ENCODE results near the gene CCL8.
A peak's percentile ranks its signal among the peaks of the same experiment; 100 is the strongest.
"Not testable (repeated sequence)": the region's sequence is repeated elsewhere in the genome, so short reads cannot be mapped to it uniquely, and the experiment has no call there.

CCL8 gene

DNA sequence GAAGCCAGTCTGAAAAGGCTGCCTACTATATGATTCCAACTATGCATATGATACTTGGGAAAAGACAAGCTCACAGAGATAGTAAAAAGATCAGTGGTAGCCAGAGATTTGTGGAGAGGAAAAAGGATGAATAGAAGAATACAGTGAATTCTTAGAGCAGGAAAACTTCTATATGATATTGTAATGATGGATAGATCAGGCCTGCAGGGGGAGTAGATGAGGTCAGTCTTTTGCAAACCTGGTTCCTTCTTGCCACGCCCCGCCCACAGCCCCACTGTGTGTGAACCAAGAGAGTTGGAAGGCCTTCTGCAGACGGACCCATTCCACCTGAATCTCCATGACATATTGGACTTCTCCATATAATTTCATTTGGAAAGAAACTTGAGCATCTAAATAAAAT lies 761 bp upstream of the CCL8 start:
- no peak for DNase-seq

- no peak for DNase-seq
These were observed 2.7 kb downstream of the CCL8 start for GRCh38 chr17:34321964-34322363.

GRCh38 chr17:34327580-34327979 lies 8.3 kb downstream of the CCL8 start:
- not testable (repeated sequence) for DNase-seq

- DNase-seq: no peak
These were observed 18.5 kb downstream of the CCL8 start for GRCh38 chr17:34337701-34338100.

- DNase-seq: no peak
These were observed 20.0 kb downstream of the CCL8 start for GRCh38 chr17:34339138-34339770.

GRCh38 chr17:34341916-34342315 lies 22.7 kb downstream of the CCL8 start:
- DNase-seq: no peak

GRCh38 chr17:34347063-34347462 lies 27.8 kb downstream of the CCL8 start:
- DNase-seq: no peak

DNA sequence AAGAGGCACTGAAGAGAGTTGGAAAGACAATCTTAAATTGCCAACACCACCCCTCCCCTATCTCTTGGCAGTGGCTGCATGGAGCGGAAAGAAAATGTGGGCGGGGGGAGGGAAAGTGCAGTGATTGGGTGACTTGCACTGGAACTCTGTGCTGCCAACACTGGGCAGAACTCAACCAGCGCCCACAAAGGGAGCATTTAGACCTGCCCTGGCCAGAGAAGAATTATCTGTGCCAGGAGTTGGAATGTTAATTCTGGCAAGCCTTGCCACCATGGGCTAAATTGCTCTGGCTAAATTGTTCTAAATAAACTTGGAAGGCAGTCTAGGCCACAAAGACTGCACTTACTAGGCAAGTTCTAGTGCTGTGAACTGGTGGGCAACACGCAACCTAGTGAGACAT lies 30.5 kb downstream of the CCL8 start:
- DNase-seq: no peak

- DNase-seq: no peak
These were observed 31.9 kb downstream of the CCL8 start for GRCh38 chr17:34351096-34351495.

- no peak for DNase-seq
These were observed 33.0 kb downstream of the CCL8 start for GRCh38 chr17:34352191-34352590.

GRCh38 chr17:34354637-34355036 lies 35.4 kb downstream of the CCL8 start:
- no peak for DNase-seq

DNA sequence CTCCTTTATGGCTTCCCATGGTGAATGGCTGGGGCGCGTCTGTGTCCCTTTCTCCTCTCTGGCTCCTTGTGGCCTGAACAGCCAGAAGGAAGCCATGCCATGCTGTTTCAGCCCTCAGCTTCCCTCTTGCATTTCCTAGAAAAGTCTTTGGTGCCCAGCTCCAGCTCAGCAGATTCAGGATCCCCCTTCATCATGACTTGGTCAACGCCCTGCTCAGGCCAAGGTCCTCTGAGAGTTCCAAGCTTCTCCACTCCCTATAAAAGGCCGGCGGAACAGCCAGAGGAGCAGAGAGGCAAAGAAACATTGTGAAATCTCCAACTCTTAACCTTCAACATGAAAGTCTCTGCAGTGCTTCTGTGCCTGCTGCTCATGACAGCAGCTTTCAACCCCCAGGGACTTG lies 37.0 kb downstream of the CCL8 start, which contains the start of gene CCL13:
Gene CCL13, plus strand, starts transcription at position 287 of the 400 bp plus-strand sequence. Its CDS starts 47 bp downstream, at position 334.
- no peak for DNase-seq

DNA sequence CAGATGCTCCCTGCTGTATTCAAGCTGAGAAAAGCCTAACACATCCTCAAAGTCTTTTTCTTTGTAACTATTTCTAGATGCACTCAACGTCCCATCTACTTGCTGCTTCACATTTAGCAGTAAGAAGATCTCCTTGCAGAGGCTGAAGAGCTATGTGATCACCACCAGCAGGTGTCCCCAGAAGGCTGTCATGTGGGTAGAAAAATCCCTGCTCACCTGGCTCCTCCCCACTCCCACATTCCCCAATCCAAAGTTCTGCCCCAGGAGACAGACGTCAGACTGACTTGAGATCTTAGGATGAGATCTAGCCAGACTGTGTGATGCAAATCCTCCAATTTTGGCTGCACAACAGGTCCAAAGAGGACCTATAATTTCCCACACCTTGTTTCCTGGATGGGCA lies 38.2 kb downstream of the CCL8 start:
- no peak for DNase-seq

DNA sequence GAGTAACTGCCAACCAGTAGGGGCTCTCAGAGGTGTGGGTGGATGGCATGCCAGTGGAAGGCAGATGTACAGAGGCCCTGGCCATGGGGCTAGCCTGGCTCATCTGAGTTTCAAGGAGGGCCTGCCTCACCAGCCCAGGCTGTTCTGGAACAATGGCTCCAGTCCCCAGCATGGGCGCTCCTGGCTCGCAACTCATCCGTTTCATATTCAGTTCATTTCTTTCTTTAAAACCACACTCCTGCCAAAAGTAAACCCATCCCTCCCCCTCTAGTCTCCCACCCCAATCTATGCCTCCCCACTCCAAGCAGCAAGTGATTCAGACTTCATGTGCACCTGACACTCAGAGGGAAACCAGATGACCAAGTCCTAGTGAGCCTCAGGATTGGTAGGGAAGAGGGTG lies 39.4 kb downstream of the CCL8 start:
- DNase-seq: no peak

GRCh38 chr17:34360601-34361270 lies 41.5 kb downstream of the CCL8 start:
- DNase-seq: no peak

GRCh38 chr17:34361478-34362061 lies 42.3 kb downstream of the CCL8 start:
- peak; percentile 25 for DNase-seq

DNA sequence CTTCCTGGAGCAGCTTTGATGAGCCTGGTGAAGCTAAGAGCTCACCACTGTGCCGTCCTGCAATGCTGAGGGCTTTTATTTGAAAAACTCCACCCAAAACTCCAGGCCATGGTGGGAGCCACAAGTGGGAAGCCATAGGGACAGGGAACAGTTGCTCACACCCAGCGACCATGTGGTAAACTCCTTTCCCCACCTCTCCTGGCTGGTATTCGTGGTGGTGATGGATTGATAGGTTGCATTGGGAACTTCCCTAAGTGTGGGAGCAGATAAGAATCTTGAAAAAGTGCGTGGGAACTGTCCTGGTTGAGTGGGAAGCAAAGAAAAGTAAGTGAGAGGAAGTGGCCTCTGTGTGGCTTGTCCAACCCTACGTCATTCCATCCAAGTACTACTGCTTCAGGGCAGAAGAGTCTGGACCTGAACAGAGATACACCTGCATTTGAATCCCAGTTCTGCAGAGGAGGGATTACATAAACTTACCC lies 44.0 kb downstream of the CCL8 start, which contains the start of gene CCL1:
Gene CCL1, minus strand, starts transcription at position 51 of the 479 bp plus-strand sequence. CDS start 72 bp downstream, outside the sequence.
- no peak for DNase-seq

GRCh38 chr17:34364751-34365150 lies 45.5 kb downstream of the CCL8 start:
- DNase-seq: no peak

DNA sequence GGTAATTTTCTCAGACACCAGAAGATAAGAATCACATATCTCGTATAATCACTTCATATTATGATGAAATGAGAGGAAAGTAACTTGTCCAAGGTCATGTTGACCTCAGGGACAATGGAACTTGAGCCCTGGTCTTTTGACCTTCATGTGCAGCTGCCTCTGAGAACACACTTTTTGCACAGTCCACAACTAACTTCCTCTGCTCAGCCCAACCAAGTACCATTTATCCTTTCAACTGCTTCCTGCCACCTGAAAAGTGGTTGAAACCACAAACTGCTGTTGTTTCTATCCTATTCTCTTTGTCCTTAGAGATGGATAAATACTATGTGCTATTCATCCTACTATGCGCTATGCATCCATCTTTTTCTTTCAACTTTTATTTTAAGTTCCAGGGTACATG lies 46.1 kb downstream of the CCL8 start:
- DNase-seq: no peak

DNA sequence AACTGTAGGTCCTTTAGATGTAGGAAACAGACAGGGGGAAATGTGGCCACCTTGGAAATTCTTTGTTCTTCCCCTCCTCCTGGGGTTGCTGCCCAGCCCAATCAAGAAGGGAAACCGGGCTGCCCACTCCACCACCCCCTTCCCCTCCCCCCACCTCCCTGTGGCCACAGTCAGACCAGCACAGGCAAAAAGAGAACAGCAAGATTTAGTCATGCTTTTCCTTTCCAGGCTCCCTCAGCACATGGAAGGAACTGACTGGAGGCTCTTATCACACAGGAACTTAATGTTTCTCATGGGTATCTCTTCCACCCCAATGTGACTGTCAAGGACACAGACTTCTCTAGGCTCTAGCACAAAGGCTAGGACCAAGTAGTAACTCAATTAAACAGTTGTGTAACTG lies 46.8 kb downstream of the CCL8 start:
- DNase-seq: no peak

DNA sequence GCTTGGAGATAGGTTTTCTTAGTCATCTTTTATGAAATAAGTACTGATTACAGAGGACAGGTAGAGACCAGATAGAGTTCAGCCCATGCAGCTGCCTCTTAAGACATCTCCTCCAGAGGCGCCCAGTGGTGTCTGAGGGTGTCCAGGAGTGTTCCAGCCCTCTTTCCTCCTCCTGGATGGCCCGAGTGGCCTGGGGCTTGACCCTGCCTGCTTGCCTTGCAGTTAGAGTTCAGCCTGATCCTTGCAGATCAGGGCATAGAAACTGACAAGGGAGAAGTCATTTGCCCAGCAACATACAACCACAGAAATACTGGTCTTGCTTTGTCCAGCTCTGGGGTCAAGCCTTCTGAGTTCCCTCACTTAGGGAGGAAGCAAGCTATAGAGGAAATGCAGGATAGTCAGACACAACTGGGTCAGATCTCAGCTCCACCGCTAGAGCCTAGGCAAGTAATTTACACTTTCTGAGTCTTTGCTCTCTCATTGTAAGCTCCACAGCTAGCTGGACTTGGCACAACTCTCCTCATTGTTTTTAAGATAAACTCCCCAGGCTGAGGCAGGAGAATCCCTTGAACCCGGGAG lies 47.4 kb downstream of the CCL8 start:
- no peak for DNase-seq

- no peak for DNase-seq
These were observed 48.4 kb downstream of the CCL8 start for GRCh38 chr17:34367486-34368195.
